Mammary epithelial cell (primary cell): ENCODE data around the gene RBM47.

Experiments used
- EZH2 ChIP-seq: IDR thresholded peaks from 2 replicates; pipeline ENCODE4 v1.6.1; 2012; ENCODE audit warnings: low read length, inconsistent platforms, borderline replicate concordance
- TF ChIP-seq, protein P1 (sequence below), 2 donors: IDR thresholded peaks in 1 of 2; conservative IDR thresholded peaks in 1 of 2; 2 replicates each; pipeline ENCODE4 v1.5.1; 2011 to 2012; ENCODE audit warnings: inconsistent platforms in 2 of 2, low read length in 2 of 2, mild to moderate bottlenecking in 2 of 2, control low read depth in 1 of 2, low read depth in 1 of 2; ENCODE audit not compliant: insufficient read depth in 1 of 2; ENCODE audit errors: extremely low read depth in 1 of 2

DNA sequence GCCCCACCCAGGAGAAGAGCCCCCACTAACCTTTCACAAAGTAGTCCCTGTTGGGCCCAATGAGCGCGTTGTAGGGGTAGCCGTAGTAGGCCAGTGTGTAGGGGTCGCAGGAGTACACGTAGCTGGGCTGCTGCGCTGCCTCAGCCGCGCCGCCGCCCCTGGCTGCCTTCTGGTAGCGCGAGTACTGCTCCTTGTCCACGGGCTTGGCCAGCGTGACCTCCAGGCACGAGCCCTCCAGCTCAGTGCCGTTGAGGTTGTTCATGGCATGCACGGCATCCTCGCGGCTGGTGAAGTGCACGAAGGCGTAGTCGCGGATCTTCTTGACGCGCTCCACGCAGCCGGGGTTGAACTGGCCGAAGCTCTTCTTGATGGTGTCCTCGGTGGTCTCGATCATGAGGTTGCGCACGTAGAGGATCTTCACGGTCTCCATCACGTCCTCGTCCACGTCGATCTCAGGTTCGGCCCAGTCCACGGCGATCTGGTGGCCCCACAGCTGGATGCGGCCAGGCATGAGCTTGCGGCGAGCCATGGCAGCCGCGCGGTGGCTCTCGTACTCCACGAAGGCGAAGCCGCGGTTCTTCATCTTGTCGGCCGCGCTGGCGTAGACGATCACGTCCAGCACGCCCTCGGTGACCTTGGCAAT lies 191.8 kb downstream of the RBM47 start:
- TF ChIP-seq, protein P1, sequence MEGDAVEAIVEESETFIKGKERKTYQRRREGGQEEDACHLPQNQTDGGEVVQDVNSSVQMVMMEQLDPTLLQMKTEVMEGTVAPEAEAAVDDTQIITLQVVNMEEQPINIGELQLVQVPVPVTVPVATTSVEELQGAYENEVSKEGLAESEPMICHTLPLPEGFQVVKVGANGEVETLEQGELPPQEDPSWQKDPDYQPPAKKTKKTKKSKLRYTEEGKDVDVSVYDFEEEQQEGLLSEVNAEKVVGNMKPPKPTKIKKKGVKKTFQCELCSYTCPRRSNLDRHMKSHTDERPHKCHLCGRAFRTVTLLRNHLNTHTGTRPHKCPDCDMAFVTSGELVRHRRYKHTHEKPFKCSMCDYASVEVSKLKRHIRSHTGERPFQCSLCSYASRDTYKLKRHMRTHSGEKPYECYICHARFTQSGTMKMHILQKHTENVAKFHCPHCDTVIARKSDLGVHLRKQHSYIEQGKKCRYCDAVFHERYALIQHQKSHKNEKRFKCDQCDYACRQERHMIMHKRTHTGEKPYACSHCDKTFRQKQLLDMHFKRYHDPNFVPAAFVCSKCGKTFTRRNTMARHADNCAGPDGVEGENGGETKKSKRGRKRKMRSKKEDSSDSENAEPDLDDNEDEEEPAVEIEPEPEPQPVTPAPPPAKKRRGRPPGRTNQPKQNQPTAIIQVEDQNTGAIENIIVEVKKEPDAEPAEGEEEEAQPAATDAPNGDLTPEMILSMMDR (conservative IDR thresholded peaks at IDR 0.05 in 1 of 2, IDR thresholded peaks at IDR 0.05 in 1 of 2; ENCODE audit: extremely low read depth in 1 of 2, insufficient read depth in 1 of 2, low read depth in 1 of 2, low read length in 2 of 2), result no peak
- TF ChIP-seq EZH2, result no peak
